GM12892 (cell line): ENCODE data around the gene UBFD1.
A peak's percentile ranks its signal among the peaks of the same experiment; 100 is the strongest.
"Not testable (repeated sequence)": the region's sequence is repeated elsewhere in the genome, so short reads cannot be mapped to it uniquely, and the experiment has no call there.

Experiments used
- DNase-seq: peaks from one replicate; pipeline ENCODE4 v3.0.0; 2011; ENCODE audit not compliant: insufficient read length
- FAIRE-seq: peaks from 2 replicates; lab custom pipeline; 2011; peaks lifted over from hg19 to GRCh38; lab: Jason Lieb, UNC
- POLR2A ChIP-seq: IDR thresholded peaks from 2 replicates; pipeline ENCODE4 v1.6.1; 2011; ENCODE audit warnings: low read depth, low read length, control low read depth
- POLR2AphosphoS5 ChIP-seq: IDR thresholded peaks from 2 replicates; pipeline ENCODE4 v1.6.1; 2011; ENCODE audit warnings: low read depth, low read length, control low read depth
- TAF1 ChIP-seq: IDR thresholded peaks from 2 replicates; pipeline ENCODE4 v1.6.1; 2011; ENCODE audit warnings: low read depth, mild to moderate bottlenecking, control low read depth, low read length, borderline replicate concordance

Gene UBFD1

DNA sequence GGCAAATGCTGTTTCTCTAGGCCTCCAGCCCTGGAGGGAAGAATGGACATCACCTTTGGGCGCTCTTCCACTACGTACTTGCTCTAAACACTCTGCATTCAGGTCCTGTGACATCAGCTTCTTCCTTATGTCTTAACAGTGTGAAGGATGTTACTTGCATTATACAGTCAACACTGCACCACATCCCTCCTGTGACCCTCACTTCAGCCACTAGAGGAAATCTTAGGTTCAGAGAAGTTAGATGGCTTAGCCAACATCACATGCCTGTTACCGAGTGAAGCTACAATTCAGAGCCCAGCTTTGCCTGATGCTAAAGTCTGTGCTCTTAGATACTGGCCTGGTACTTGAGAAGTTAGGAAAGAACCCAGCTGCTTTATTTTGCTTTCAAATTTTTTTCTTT is 18.3 kb downstream of the UBFD1 start:
- FAIRE-seq (no peak), DNase-seq (no peak)
- TF ChIP-seq POLR2A = no peak
- no peak for TF ChIP-seq TAF1
- TF ChIP-seq POLR2AphosphoS5 = no peak

DNA sequence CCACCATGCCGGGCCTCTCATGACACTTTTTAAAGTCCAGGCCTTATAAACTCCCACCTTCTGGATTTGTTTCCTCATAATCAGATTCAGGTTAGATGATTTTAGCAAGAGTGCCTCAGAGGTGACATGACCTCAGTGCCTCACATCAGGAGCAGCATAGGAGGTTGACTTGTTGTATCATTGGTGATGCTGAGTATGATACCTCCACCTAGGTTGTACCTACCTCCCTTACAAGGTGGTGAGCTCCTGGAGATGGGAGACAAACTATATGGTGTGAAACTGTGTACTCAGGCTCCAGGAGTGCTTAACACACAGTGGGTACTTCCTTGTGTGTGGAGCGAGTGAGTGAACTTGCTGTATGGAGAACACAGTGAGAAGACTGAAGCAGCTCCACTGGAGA is 20.0 kb downstream of the UBFD1 start:
- FAIRE-seq (no peak), DNase-seq (no peak)
- TF ChIP-seq POLR2A (no peak), TAF1 (no peak), POLR2AphosphoS5 (no peak)

DNA sequence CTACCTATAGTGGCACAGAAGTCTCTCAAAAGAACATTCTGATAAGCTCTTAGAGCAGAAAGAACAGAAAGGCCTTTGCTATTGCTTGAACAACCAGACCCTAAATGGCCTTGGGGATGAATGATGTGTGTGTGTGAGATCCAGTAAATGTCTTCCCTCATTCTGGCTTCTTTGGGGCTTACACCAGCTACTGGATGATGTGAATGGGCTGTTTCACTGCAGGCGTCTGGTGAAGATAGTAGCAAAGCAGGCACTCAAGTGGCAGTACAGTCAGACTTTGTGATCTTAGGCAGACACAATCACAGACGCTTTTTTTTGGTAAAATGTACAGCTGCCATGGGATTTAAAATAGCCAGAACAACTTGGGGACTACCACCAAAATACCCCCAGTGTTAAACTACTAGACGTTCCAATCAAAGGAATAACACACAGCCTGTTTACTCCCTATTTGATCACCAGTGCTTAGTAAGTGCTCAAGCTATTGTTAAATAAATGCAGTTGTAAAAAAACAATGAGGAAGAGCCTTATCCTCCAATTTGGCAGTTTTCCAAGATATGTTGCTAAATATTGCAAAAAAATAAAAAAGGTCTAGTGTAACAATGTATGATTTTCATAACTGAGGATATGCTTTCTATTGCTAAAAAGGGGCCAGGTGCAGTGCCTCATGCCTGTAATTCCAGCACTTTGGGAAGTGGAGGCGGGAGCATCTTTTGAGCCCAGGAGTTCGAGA is 20.7 kb downstream of the UBFD1 start:
- TF ChIP-seq TAF1 (no peak), POLR2AphosphoS5 (no peak), POLR2A (no peak)
- FAIRE-seq (no peak), DNase-seq (no peak)

DNA sequence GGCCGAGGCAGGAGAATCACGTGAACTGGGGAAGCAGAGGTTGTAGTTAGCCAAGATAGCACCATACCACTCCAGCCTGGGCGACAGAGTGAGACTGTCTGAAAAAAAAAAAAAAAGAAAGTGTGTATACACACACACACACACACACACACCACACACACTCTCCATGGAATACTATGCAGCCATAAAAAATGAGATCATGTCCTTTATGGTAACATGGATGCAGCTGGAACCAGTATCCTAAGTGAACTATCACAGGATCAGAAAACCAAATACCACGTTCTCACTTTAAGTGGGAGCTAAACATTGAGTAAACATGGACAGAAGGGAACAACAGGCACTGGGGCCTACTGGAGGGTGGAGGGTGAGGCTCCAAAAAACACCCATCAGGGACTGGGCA is 21.8 kb downstream of the UBFD1 start:
- DNase-seq = no peak
- no peak for TF ChIP-seq TAF1
- no peak for TF ChIP-seq POLR2AphosphoS5
- no peak for TF ChIP-seq POLR2A
- no peak for FAIRE-seq

DNA sequence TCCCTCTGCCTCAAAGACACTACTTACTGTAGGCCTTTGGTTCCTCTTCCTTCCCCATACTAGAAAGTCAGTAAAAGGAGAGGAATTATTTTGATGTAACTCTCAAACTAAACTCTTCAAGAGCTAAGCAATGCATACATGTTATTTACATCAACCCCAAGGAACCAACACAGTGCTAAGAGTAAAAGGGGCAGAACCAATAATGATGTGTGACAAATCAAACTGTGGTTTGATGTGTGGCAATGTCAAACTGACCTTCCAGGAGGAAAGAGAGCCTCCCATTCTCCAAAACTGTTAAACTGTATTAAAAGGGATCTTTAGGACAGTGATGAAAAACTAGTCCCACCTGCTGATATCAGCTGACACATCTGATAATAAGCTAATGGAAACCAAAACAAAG is 22.9 kb downstream of the UBFD1 start:
- no peak for FAIRE-seq
- no peak for TF ChIP-seq POLR2A
- no peak for TF ChIP-seq POLR2AphosphoS5
- TF ChIP-seq TAF1 = no peak
- no peak for DNase-seq

DNA sequence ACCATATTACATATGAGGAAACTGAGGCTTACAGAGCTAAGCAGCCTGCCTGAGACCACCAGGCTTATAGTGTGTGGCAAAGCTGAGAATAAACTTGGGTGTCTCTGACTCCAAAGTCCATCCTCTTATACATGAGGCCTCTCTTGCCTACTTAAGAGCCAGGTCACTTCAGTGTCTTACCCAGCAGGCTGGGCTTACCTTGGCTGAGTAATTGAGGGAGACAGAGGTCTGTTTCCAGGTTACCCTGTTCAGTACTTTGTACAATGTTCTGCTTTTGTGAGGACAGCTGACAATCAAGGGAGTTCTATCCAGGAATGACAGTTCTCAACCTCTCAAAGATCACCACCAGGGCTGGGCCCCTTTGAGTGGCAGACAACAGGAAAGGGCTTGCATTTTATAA is 24.2 kb downstream of the UBFD1 start:
- no peak for DNase-seq
- TF ChIP-seq POLR2A (no peak), TAF1 (no peak), POLR2AphosphoS5 (no peak)
- FAIRE-seq = no peak

DNA sequence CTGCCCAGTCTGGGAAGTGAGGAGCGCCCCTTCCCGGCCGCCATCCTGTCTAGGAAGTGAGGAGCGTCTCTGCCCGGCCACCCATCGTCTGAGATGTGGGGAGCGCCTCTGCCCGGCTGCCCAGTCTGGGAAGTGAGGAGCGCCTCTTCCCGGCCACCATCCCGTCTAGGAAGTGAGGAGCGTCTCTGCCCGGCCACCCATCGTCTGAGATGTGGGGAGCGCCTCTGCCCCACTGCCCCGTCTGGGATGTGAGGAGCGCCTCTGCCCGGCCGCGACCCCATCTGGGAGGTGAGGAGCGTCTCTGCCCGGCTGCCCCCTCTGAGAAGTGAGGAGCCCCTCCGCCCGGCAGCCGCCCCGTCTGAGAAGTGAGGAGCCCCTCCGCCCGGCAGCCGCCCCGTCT is 25.7 kb downstream of the UBFD1 start:
- DNase-seq, FAIRE-seq: not testable (repeated sequence)

DNA sequence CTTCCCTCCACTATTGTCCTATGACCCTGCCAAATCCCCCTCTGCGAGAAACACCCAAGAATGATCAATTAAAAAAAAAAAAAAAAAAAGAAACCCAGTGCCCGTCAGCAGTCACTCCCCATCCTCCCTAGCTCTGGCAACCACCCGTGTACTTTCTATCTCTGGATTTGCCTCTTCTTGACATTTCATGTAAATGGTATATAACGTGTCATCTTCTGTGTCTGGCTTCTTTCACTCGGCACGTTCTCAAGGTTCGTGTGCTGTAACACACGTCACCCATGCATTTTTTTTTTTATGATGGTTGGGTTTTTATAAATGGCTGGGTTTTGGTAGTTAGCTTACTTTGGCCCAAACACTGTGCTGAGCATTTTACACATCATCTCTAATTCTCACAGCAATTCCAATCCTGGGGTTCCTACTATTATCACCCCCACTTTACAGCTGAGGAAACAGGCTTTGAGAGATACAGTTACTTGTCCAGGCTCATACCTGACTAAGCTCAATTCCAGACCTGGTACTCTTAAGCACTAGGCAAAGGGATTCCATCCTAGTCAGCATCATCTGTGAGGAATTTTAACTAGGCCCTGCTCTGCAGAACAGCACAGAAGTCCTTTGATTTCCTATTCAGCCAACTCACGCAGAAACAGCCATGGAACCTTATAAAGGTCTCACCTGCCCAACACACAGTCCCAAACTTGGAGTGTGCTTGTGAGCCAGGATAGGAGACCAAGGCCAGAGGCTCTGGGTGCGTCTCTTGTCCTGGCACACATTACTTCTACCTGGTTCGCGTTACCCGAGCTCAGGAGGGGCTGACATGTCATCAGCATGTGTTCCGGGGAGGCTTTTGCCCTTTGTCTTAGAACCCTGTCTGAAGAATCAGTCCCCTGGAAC is 26.9 kb downstream of the UBFD1 start:
- DNase-seq (no peak), FAIRE-seq (no peak)
- no peak for TF ChIP-seq TAF1
- no peak for TF ChIP-seq POLR2AphosphoS5
- no peak for TF ChIP-seq POLR2A

DNA sequence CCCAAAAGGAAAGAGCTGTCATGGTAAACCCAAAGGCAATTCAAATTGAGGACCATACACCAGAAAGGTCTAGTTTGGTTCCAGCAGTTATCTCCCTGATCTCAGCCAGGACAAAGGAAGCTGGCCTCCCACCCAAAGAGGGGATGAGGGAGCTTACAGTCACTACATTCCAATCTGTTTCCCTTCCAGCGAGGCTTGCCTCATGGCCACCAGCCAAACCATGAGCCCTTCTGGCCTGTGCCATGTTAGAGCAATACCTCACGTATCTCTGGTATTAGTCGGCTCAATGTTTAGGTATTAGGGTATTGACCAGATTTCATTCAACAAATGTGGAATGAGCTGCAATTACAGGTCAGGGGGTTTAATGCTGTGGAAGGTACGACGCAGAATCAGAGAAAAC is 30.2 kb downstream of the UBFD1 start:
- TF ChIP-seq TAF1 (no peak), POLR2AphosphoS5 (no peak), POLR2A (no peak)
- FAIRE-seq (no peak), DNase-seq (no peak)

DNA sequence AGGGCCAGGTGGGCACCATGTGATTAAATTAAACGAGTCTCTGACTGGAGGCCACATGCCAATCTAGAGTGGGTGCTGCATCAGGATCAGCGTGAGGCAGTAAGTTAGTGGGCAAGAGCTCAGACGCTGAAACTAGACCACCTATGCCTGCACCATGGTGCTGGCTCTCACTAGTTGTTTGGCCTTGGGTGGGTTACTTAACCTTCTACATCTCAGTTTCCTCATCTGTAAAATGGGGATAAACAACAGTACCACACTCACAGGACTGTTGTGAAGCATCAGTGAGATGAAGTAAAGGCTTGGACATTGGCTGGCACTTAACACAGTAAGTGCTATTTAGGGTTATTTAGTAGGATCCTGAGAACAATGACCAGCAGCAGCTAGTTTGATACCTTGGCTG is 32.7 kb downstream of the UBFD1 start:
- DNase-seq (no peak), FAIRE-seq (no peak)
- TF ChIP-seq POLR2AphosphoS5 (no peak), TAF1 (no peak), POLR2A (no peak)

DNA sequence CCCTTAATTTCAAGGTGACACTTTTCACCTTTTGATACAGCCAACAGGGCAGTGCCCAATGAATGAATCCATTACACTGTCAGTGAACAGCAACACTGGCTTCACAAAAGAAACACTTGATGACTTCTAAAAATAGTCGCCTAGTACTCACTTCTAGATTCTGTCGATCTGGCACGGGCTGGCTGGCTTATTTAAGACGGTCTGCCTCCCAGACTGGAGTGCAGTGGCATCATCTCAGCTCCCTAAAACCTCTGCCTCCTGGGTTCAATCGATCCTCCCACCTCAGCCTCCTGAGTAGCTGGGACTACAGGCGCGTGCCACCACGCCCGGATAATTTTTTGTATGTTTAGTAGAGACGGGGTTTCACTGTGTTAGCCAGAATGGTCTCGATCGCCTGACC is 36.7 kb downstream of the UBFD1 start:
- TF ChIP-seq TAF1 = no peak
- no peak for TF ChIP-seq POLR2A
- TF ChIP-seq POLR2AphosphoS5 = no peak
- FAIRE-seq (no peak), DNase-seq (no peak)

DNA sequence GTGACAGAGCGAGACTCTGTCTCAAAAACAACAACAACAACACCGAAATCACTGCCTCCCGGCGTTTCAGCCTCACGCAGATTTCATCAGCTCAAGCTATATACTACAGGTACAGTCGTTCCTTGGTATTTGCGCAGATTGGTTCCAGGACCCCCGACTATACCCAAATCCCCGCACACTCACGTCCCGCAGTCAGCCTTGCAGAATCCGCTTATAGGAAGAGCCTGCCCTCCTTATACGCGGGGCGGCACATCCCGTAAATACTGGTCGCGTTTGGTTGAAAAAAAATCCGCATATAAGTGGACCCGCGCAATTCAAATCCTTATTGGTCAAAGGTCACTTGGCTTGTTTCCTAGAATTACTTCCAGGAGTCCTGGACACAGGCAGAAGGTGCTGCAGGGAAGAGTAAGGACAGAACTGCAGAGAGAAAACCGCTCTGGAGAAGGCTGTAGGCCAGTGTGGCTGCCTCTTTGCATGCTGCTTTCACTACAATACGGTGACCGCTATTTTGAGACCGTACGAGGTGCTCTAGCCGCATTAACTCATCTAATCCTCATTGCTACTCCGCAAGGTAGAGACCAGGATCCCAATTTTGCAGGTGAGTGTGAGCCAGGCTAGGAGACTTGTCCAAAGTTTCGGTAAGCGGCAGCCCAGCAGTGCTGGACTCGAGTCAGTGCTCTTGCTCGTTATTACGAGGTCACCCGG is 37.9 kb downstream of the UBFD1 start:
- TF ChIP-seq TAF1 (no peak), POLR2A (no peak)
- DNase-seq = peak; percentile 25
- no peak for FAIRE-seq
